ENCODE results near the gene ILF2.

Gene ILF2

DNA sequence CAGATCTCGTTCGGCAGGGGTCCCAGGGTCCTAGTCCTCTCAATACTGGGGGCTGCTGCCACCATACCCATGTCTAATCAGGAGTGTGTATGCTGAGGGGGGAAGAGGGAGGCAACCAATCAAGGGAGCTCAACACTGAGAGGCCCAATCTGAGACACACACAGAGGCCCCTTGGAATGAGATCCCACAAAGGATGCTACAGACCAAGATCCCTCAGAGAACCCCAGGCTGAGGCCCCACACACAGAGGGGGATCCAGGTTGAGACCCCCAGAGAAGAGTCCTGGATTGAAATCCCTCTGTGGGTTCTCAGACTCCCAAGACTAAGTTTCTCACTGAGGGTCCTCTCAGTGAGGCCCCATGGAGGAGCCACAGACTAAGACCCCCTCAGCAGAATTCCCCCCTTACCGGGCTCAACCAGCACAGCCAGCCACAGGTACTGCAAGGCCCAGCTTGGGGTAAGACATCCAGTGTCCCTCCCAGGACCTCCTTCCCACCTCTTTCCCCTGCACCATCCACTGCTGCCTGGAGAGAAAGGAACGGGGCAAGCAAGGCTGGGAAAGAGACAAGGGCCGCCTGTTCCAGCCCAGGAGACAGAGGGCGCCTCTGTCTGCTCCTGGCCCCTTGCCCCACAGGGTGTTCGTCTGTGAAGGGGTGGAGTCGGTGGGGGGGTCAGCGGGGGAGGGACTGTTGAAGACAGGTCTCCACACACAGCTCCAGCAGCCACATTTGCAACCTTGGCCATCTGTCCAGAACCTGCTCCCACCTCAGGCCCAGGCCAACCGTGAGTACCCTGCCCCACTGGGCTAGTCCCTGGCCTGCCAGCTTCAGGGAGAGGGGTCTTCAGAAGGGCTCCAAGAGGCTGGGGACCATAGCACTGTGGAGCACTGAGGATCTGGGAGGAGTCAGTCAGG is 42.8 kb downstream of the ILF2 start, which contains the start of gene S100A1:
S100A1 (plus strand) TSS at position 720 of the 912 bp plus-strand sequence. CDS start 2,088 bp downstream, outside the sequence.
- DNase-seq (ENCODE audit: low spot score) = no peak

DNA sequence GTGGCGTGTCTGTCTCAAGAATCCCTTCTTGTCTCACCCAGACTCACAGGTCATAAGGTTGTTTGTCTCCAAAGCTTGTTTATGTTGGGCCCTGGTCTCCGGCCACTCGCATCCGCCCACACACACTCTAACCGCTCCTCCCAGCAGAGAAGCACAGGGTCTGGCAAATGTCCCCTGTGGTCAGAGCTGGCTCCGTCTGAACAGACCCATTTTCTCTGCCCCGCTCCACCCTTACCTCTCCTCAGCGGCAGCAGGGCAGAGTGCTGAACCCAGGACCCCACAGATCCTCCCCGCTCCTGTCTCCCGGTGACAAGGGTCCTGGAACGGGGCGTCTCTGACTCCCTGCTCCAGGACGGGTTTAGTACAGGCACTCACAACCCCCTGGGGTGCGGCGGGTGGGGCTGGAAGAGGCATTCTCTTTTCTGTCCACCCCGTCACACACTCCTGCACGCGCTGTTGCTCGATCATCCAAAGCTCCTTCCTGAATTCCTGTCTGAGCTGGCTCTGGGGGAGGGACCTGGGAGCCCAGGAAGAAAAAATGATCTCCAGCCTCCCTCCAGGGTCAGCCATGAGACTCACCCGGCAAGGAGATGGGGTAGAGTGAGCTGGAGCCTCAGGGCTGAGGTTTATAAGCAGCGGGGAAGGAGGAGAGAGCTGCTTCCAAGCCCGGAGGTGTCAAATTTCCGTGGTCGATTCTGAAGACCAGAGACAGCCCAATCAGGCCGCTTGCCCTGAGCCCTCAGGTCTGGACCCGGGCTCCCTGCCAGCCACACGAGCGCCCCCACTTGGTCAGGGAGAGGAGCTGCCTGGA is 43.7 kb downstream of the ILF2 start, which contains the start of gene S100A13:
S100A13 (minus strand) TSS at position 602 of the 811 bp plus-strand sequence. CDS start 1,033 bp downstream, outside the sequence.
- DNase-seq (ENCODE audit: low spot score) = no peak

DNA sequence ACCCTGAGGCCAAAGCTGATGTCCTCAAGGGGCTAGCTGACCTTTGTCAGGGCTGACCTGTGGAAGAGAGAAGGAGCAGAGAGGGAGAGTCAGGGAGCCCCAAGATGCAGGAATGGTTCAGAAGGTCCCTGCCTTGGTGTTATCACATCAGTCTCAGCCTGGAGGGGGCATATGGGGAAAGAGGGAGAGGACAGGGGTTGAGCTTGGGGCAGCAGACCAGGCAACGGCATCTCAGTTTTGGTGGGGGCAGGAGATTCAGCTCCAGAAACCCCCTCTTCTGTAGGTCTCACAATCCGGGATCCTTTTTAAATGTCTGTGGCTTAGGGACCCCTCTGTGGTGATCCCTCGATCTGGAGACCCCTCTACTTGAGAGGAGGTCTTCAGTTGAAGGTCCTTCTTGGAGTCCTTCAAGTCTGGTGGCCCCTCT is 44.3 kb downstream of the ILF2 start:
- no peak for DNase-seq (ENCODE audit: low spot score)

DNA sequence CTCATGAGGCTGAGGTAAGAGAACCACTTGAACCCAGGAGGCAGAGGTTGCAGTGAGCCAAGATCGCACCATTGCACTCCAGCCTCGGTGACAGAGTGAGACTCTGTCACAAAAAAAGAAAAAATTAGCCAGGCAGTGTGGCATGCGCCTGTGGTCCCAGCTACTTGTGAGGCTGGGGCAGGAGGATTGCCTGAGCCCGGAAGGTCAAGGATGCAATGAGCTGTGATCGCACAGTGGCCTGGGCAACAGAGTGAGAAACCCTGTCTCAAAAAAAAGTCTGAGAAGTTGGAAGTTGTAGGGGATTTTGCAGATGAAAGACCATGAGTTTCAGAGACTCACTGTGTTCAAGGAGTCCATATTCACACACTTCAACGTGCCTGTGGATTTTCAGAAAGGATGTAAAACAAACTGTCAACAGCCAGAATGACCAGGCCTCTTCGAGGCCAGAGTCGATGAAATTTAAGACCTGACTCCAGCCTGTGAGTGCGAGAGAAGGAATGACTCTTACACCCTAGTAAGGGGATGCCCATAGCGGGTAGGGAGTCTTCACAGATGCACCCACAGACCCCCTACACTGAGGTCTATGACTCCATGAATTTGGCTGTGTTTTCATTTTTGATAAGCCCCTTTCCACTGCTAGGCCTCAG is 45.7 kb downstream of the ILF2 start:
- DNase-seq (ENCODE audit: low spot score) = no peak

DNA sequence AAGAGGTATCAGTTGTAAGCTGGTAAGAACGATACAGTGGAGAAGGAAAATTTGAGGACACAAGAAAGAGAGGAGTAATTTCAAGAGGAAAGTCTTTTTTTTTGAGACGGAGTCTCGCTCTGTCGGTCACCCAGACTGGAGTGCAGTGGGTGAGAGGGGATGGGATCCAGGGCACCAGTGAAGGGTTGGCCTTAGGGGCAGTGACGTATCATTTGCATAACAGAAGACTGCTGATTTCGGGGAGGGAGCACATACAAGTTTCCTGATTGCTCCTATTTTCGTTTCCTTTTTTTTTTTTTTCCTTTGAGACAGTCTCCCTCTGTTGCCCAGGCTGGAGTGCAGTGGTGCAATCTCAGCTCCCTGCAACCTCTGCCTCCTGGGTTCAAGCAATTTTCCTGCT is 47.7 kb downstream of the ILF2 start:
- DNase-seq (ENCODE audit: low spot score) = no peak

GRCh38 chr1:153619171-153619570 is 51.6 kb downstream of the ILF2 start:
- no peak for DNase-seq (ENCODE audit: low spot score)

DNA sequence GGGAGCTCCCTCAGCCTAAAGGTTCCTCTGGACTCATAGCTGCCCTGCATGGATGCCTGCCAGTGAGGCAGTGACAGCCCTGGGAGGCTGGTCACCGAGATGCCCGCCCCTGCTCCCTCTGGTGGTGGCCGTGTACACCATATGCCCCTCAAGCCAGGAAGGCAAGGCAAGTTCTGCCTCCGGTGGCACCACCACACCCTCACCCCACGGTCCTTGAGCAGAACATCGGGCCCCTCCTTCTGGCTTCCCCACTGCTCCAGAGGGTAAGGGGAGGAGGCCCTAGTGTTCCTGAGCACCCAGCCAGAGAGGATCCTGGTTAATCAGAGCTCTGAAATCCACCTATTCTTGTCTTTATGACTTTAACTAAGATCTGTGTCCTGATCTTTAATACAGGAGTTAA is 53.1 kb downstream of the ILF2 start:
- no peak for DNase-seq (ENCODE audit: low spot score)

DNA sequence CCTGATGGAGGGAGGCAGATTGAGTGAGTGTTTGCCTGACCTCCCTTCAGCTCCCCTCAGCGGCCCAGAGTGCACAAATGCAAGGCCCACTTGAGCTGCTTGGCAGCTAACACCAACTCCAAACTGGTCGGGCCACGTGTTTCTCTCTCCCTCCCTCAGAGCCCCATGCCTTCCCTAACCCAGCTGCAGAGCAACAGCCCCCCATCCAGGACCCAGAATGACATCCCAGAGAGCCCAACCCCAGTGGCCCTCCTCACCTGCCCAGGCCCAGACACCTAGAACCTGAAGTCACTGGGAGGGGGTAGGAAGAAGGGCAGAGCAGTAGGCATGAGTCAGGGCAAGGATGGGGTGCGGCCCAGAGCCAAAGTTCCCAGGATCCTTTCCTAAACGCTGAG is 53.9 kb downstream of the ILF2 start:
- no peak for DNase-seq (ENCODE audit: low spot score)

DNA sequence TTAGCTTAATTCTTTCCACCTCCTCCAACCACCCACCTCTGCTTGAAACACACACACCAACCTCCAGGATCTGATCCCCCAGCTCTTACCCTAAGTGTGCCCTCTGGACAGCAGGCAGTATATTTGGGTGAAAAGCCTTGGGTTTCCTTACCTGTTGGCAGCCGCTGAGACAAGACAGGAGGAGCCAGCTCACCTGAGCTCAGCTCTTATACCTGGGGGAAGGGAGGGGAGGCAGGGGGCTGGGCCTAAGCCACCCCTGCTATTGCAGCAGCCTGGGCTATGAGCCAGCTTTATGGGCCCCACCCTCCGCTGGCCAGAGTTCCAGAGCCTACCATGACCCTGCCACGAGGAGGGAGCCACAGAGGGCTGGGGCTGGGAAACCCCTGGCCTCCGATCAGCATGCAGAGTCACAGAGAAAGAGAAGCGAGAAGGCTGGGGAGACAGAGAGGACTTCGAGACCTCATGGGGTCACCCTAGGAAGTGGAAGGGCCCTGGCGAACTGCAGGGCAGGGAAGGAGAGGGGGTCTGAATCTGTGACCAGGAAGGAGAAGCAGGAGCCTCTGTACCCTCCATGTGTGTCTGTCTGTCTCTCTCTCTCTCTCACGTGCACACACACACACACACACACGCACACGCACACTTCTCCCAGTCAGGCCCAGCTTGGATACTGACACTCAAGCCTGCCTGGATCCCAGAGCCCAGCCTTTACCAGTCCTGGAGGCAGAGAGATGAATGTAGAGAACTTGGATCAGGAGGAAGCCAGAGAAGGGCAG is 54.5 kb downstream of the ILF2 start, which contains the start of gene S100A14:
S100A14 (minus strand) TSS at position 182 of the 773 bp plus-strand sequence. CDS start 467 bp downstream, outside the sequence.
- DNase-seq (ENCODE audit: low spot score) = no peak

DNA sequence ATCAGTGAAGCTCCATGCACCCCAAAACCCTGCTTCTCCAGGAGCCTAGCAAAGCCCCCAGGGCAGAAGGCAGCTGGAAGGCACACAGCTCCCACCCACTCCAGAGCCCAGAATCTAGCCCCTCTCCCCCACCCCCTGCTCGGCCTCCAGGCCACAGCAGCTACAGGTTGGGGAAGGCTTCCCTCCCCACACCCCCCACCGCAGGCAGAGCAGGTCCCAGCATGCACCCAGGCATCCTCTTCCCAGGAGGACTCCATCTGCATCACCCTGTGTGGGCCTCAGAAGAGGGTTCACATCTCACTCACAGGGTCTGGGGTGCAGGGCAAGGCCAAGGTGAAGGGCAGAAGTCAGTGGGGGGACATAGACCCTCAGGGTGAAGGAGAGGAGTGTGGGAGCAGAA is 55.4 kb downstream of the ILF2 start:
- DNase-seq (ENCODE audit: low spot score) = no peak

- DNase-seq (ENCODE audit: low spot score) = no peak
These were observed 55.9 kb downstream of the ILF2 start for GRCh38 chr1:153614906-153615305.

- DNase-seq (ENCODE audit: low spot score) = no peak
These were observed 56.4 kb downstream of the ILF2 start for GRCh38 chr1:153614189-153614900.

DNA sequence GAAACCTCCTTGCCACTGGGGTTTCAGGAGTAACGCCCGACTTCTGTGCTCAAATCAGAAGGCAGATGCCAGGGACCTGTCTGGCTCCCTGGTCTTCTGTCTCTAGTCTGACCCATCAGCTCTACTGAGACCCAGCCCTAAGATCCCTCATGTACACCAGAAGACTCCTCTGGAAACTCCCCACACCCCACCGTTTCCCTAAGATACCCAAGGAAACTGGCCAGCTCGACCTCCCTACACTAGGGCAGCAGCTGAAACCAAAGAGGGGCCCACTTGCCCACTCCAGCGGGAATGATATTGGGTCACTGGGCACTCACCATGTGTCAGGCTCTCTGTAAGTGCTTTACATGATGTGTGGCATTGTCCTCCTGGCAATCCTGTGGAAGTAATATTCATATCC is 57.4 kb downstream of the ILF2 start:
- DNase-seq (ENCODE audit: low spot score) = no peak

DNA sequence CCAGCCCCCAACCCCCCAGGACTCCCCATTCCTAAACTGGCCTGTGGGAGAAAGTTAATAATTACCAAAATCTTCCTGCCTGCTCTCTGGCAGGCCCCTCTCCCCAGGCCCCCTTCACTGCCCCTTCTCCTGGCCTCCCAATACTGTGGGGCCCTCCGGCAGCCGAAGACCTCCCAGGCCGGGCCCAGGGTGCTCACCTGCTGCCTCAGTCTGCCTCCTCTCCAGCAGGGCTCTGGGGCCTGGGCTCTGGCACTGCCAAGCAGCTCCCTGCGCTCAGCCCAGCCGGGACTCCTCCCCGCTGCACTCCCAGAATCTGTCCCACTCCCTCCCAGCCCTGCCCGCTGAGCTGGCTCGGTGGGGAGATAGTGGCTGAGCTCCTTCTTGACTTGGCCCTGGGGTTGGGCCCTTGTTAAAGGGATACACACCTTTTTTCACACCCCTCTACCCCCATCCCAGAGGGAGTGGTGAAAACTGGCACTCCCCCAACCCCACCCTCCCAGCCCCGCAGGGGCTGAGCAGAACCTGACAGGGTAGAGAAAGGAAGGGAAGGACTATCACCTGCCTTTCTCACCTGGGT is 58.0 kb downstream of the ILF2 start, which contains the start of gene S100A16:
S100A16 (minus strand) TSS at position 383 of the 577 bp plus-strand sequence. CDS start 4,986 bp downstream, outside the sequence.
- DNase-seq (ENCODE audit: low spot score) = no peak

GRCh38 chr1:153612111-153612754 is 58.6 kb downstream of the ILF2 start:
- DNase-seq (ENCODE audit: low spot score) = no peak
